Spleen (tissue), 11 donors: ENCODE results near the gene RGS7BP. TPM values are rescaled to one million over a fixed set of nuclear protein-coding genes. Genes with fewer than 3 reads are reported as not detected.

Experiments used
- DNase-seq: peaks from one replicate; pipeline ENCODE4 v3.0.0-alpha.2; 2020
- H3K27ac ChIP-seq, 8 donors: fragments of 200-600 bp; sonication (generic) in 7 of 8; 1 replicate in 4 of 8; 2 replicates in 4 of 8; pipeline versions ENCODE4 v1.5.0 to v1.8.0; 2016 to 2021; ENCODE audit warnings: inconsistent platforms in 4 of 8, mild to moderate bottlenecking in 4 of 8, moderate library complexity in 1 of 8
- H3K27me3 ChIP-seq, 7 donors: fragments of 200-600 bp; sonication (generic) in 6 of 7; replicated peaks in 1 of 7; 1 replicate in 4 of 7; 2 replicates in 3 of 7; pipeline versions ENCODE4 v1.5.0 to v1.8.0; 2016 to 2021; ENCODE audit warnings: inconsistent platforms in 3 of 7, mild to moderate bottlenecking in 1 of 7
- H3K36me3 ChIP-seq, 6 donors: fragments of 200-600 bp; sonication (generic) in 5 of 6; 1 replicate in 4 of 6; 2 replicates in 2 of 6; pipeline versions ENCODE4 v1.5.0 to v1.8.0; 2016 to 2021; ENCODE audit warnings: inconsistent platforms in 2 of 6
- H3K4me1 ChIP-seq, 6 donors: fragments of 200-600 bp; sonication (generic) in 5 of 6; 1 replicate in 3 of 6; 2 replicates in 3 of 6; pipeline versions ENCODE4 v1.5.0 to v1.8.0; 2016 to 2021; ENCODE audit warnings: inconsistent platforms in 3 of 6
- H3K4me3 ChIP-seq, 8 donors: fragments of 200-600 bp; sonication (generic) in 7 of 8; 1 replicate in 4 of 8; 2 replicates in 4 of 8; pipeline versions ENCODE4 v1.5.0 to v1.8.0; 2016 to 2021; ENCODE audit warnings: inconsistent platforms in 4 of 8, mild to moderate bottlenecking in 4 of 8, moderate library complexity in 2 of 8
- H3K9me3 ChIP-seq, 8 donors: fragments of 200-600 bp; sonication (generic) in 7 of 8; 1 replicate in 4 of 8; 2 replicates in 4 of 8; pipeline versions ENCODE4 v1.5.0 to v1.8.0; 2016 to 2021; ENCODE audit warnings: inconsistent platforms in 4 of 8
- POLR2A ChIP-seq, 3 donors: fragments of 450-650 bp; IDR thresholded peaks; one replicate each; pipeline ENCODE4 v1.5.1; 2017; ENCODE audit warnings: antibody characterized with exemption in 3 of 3, mild to moderate bottlenecking in 1 of 3
- POLR2AphosphoS5 ChIP-seq, 3 donors: sonication (generic); formaldehyde crosslinking; IDR thresholded peaks; one replicate each; pipeline ENCODE4 v1.5.1; 2017; ENCODE audit warnings: antibody characterized with exemption in 3 of 3
- WGBS, 5 donors: extraction: QIAGEN DNeasy Blood & Tissue Kit in 3 of 5; methylation state at CpG; one replicate each; pipeline versions ENCODE4 v1.1.5 to v1.1.7; 2013 to 2018; 5-methylcytosine and 5-hydroxymethylcytosine counted together
- intact Hi-C: fragments of 100-400 bp; cut with DNase I; formaldehyde crosslinking; loops from one replicate; pipeline ENCODE4 v1.15.0; 2023; ENCODE audit warnings: low total_unique reads
- polyA plus RNA-seq, 3 donors: library from polyadenylated mRNA; stranded (reverse); fragments of 200-250 nt; gene quantifications; one replicate each; pipeline ENCODE4 v1.2.1, GENCODE V29; 2013
- total RNA-seq, 7 donors: library from RNA; depleted of rRNA in 3 of 7; stranded (reverse); fragments of >200 nt in 3 of 7; fragmentation: NEBNext Ultra II Directional in 4 of 7; extraction: Animal tissue kit (Norgen Biotek cat#: 25700) in 4 of 7; gene quantifications; one replicate each; pipeline versions ENCODE4 v1.1.0 to v1.2.1, GENCODE V29; 2016 to 2021
- TF ChIP-seq, protein P1 (sequence below), 11 experiments: fragments of 200-600 bp in 7 of 11; fragments of 450-650 bp in 4 of 11; sonication (generic) in 4 of 11; IDR thresholded peaks in 8 of 11; conservative IDR thresholded peaks in 3 of 11; 1 replicate in 7 of 11; 2 replicates in 4 of 11; pipeline versions ENCODE4 v1.4.0 to v1.8.0; 2016 to 2021; ENCODE audit warnings: antibody characterized with exemption in 11 of 11, inconsistent platforms in 4 of 11, mild to moderate bottlenecking in 1 of 11
- donor health status: healthy with polysubstance abuse.
- donor health status: DM: no; HTN: no; CAD: no; lungs with moderate emphysema.
- donor health status: DM: no; HTN: no; CAD: no.
- donor health status: Bipolar disorder and iron deficiency.
- donor health status: healthy.
- donor health status: DM: no; HTN: no; CAD: no.
- donor health status: DM: yes; HTN: yes; CAD: no.

Gene RGS7BP
- total and polyA plus RNA-seq, 10 donors, result 0.11 to 3.7 (median 0.73) TPM

DNA sequence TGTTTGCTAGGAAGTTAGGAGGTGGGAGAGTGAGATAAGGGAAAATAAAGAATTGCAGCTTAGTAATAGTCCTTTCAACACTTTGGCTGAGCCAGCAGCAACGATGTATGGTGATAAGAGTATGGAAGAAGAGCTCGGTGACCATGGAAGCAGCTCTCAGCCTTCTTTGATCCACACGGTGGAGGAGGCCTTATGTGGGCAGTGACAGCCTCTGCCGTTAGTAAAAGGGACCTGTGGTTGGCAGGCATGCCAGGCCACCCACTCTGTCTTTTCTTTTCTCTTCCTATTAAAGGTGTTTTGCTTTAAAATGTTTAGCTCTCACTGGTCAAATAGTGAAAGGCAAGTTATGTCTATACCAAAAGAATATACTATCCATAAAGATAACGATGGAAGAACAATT is 7.7 kb downstream of the RGS7BP start:
- DNase-seq, result no peak
- no peak for TF ChIP-seq POLR2A (IDR thresholded peaks at IDR 0.05)
- TF ChIP-seq POLR2AphosphoS5 (IDR thresholded peaks at IDR 0.05), result no peak
- TF ChIP-seq, protein P1, sequence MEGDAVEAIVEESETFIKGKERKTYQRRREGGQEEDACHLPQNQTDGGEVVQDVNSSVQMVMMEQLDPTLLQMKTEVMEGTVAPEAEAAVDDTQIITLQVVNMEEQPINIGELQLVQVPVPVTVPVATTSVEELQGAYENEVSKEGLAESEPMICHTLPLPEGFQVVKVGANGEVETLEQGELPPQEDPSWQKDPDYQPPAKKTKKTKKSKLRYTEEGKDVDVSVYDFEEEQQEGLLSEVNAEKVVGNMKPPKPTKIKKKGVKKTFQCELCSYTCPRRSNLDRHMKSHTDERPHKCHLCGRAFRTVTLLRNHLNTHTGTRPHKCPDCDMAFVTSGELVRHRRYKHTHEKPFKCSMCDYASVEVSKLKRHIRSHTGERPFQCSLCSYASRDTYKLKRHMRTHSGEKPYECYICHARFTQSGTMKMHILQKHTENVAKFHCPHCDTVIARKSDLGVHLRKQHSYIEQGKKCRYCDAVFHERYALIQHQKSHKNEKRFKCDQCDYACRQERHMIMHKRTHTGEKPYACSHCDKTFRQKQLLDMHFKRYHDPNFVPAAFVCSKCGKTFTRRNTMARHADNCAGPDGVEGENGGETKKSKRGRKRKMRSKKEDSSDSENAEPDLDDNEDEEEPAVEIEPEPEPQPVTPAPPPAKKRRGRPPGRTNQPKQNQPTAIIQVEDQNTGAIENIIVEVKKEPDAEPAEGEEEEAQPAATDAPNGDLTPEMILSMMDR (IDR thresholded peaks at IDR 0.05 in 8 of 11, conservative IDR thresholded peaks at IDR 0.05 in 3 of 11), result no peak
- Histone ChIP-seq H3K4me3 (no peak overlapping the region), H3K9me3 (no peaks in the 10 kb centered on the region), H3K27ac (no peak overlapping the region), H3K36me3 (no peaks in the 10 kb centered on the region), H3K27me3 (no peaks in the 10 kb centered on the region), H3K4me1 (peaks cover 0 to 8% (median 0%) of the 10 kb centered on the region in 6 donors)
- 62 to 74% (median 69%) methylated on average over 5 of the region's 5 CpGs for WGBS, 5 donors
- intact Hi-C loops, result no loop called here

DNA sequence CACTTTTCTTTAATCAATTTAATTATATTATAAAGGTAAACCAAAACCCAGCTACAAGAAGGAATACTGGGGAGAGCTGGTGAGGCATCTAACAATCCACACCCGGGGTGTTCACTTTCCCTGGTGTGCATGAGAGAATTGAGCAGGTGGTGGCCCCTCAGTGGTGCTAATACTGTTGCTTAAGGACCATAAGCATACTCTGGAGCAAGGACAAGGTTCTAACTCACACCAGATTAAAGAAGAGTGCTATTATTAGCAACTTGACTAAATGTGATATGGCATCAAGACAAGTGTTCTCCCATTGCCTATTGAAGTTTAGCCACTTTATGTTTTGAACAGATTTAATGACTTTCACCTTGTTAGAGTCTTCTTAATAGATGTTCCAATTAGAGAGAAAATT is 8.8 kb downstream of the RGS7BP start:
- Histone ChIP-seq H3K9me3 (no peaks in the 10 kb centered on the region), H3K4me1 (peaks cover 0 to 8% (median 0%) of the 10 kb centered on the region in 6 donors), H3K4me3 (no peak overlapping the region), H3K36me3 (no peaks in the 10 kb centered on the region), H3K27ac (no peak overlapping the region), H3K27me3 (no peaks in the 10 kb centered on the region)
- DNase-seq, result no peak
- WGBS, 5 donors, result 73 to 86% (median 80%) methylated on average over 1 of the region's 1 CpG
- TF ChIP-seq, protein P1 (IDR thresholded peaks at IDR 0.05 in 8 of 11, conservative IDR thresholded peaks at IDR 0.05 in 3 of 11), result no peak
- TF ChIP-seq POLR2AphosphoS5 (IDR thresholded peaks at IDR 0.05) (no peak), POLR2A (IDR thresholded peaks at IDR 0.05) (no peak)
- intact Hi-C loops, result no loop called here

DNA sequence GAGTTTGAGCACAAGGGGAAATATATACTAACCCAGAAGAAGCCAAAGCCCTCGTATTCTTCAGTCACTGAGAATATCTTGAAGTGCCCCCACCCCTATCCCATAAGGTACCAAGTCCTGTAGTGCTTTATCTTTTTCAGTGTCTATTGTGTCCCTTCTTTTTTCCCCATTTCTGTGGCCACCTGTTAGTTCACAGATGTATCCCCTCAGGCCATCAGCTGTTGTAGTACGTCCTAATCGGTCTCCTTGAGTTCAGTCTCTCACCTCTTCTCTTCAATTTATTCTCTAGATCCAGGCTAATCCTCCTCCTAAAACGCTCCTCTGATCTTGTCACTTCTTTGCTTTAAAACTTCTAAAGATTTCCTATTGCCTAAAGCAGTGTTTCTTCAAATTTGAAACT is 10.4 kb downstream of the RGS7BP start:
- TF ChIP-seq POLR2AphosphoS5 (IDR thresholded peaks at IDR 0.05) (no peak), POLR2A (IDR thresholded peaks at IDR 0.05) (no peak)
- TF ChIP-seq, protein P1 (IDR thresholded peaks at IDR 0.05 in 8 of 11, conservative IDR thresholded peaks at IDR 0.05 in 3 of 11), result no peak
- intact Hi-C loops, result no loop called here
- H3K27me3 ChIP-seq, result no peaks in the 10 kb centered on the region
- 80 to 88% (median 87%) methylated on average over 4 of the region's 4 CpGs for WGBS, 5 donors
- no peaks in the 10 kb centered on the region for H3K9me3 ChIP-seq
- no peak for DNase-seq
- H3K27ac ChIP-seq, result no peak overlapping the region
- H3K36me3 ChIP-seq, result no peaks in the 10 kb centered on the region
- no peak overlapping the region for H3K4me3 ChIP-seq
- H3K4me1 ChIP-seq, result no peaks in the 10 kb centered on the region

DNA sequence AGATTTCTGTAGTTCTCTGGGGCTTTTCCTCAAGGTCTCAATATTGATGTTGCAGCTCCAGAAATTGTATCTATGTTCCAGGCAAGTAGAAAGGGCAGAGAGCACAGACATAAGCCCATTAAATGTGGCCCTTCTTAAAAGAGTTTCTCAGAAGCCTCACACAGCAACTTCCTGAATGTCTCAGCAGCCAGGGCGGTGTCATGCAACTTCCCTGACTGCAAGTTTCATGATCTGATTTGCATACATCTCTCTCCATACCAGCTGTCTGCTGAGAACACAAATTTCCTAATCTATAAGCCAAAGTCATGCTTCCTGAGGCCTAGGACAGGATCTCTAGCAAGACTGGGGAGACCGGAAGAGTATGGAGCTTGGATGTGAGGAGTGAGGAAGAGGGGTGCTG is 13.0 kb downstream of the RGS7BP start:
- DNase-seq, result no peak
- Histone ChIP-seq H3K4me1 (no peaks in the 10 kb centered on the region), H3K9me3 (no peaks in the 10 kb centered on the region), H3K27me3 (no peaks in the 10 kb centered on the region), H3K4me3 (no peak overlapping the region), H3K27ac (no peak overlapping the region), H3K36me3 (no peaks in the 10 kb centered on the region)
- 73 to 82% (median 76%) methylated on average over 2 of the region's 2 CpGs for whole genome bisulfite sequencing, 5 donors
- TF ChIP-seq POLR2AphosphoS5 (IDR thresholded peaks at IDR 0.05), result no peak
- no peak for TF ChIP-seq POLR2A (IDR thresholded peaks at IDR 0.05)
- TF ChIP-seq, protein P1 (IDR thresholded peaks at IDR 0.05 in 8 of 11, conservative IDR thresholded peaks at IDR 0.05 in 3 of 11), result no peak
- intact Hi-C loops, result no loop called here
